Measurements from ENCODE around the gene RANBP3.

GRCh38 chr19:5877427-5877826 is 100.5 kb downstream of the RANBP3 start:
- TF ChIP-seq CTCF (IDR thresholded peaks at IDR 0.05; ENCODE audit: low read length) (no peak), EZH2phosphoT487 (IDR thresholded peaks at IDR 0.05; ENCODE audit: low read length) (no peak), EZH2 (optimal IDR thresholded peaks at IDR 0.05; ENCODE audit: low read depth, low read length) (no peak)

Measured in MM.1S (cell line).